ENCODE data around the gene RBMS2.

GRCh38 chr12:56510786-56511185, 10.8 kb upstream of the RBMS2 start:
- TF ChIP-seq CTCF (IDR thresholded peaks at IDR 0.05) (no peak), ZFX (IDR thresholded peaks at IDR 0.05; ENCODE audit: borderline replicate concordance) (no peak)
